SK-N-SH treated with all-trans-retinoic acid at 6 μM for 48 hours (cell line): ENCODE measurements around the gene OSBPL1A.

Experiments used
- ATAC-seq: fragments of 200-7000 bp; cut with Tn5 transposase; 3 replicates; pipeline ENCODE4 v1.9.1; 2020; ENCODE audit warnings: mild to moderate bottlenecking, moderate library complexity
- ARNTL ChIP-seq: fragments of 450-650 bp; formaldehyde crosslinking; IDR thresholded peaks from 2 replicates; pipeline ENCODE4 v1.5.0; 2020; ENCODE audit warnings: low read depth, mild to moderate bottlenecking, moderate library complexity, borderline replicate concordance
- BACH2 ChIP-seq: fragments of 250-450 bp; sonication (Bioruptor Pico); IDR thresholded peaks from 2 replicates; pipeline ENCODE4 v1.9.0; 2021; ENCODE audit warnings: mild to moderate bottlenecking, borderline replicate concordance
- CREB5 ChIP-seq: fragments of 250-450 bp; sonication (Bioruptor Pico); IDR thresholded peaks from 2 replicates; pipeline ENCODE4 v1.5.1; 2020; ENCODE audit warnings: low read depth, mild to moderate bottlenecking, moderate library complexity
- CSRNP3 ChIP-seq: fragments of 250-450 bp; sonication (Bioruptor Pico); IDR thresholded peaks from 2 replicates; pipeline ENCODE4 v1.5.1; 2021; ENCODE audit warnings: mild to moderate bottlenecking, moderate library complexity
- ESRRG ChIP-seq: fragments of 250-450 bp; sonication (Bioruptor Pico); IDR thresholded peaks from 2 replicates; pipeline ENCODE4 v1.6.1; 2021; ENCODE audit warnings: mild to moderate bottlenecking
- GLIS3 ChIP-seq: fragments of 250-450 bp; sonication (Bioruptor Pico); IDR thresholded peaks from 2 replicates; pipeline ENCODE4 v1.5.0; 2020; ENCODE audit warnings: mild to moderate bottlenecking, moderate library complexity
- ISL1 ChIP-seq: fragments of 250-450 bp; sonication (Bioruptor Pico); IDR thresholded peaks from 2 replicates; pipeline ENCODE4 v2.1.2; 2022; ENCODE audit warnings: mild to moderate bottlenecking, moderate library complexity
- OSR1 ChIP-seq: fragments of 250-450 bp; sonication (Bioruptor Pico); IDR thresholded peaks from 2 replicates; pipeline ENCODE4 v1.8.0; 2022; ENCODE audit warnings: moderate library complexity, mild to moderate bottlenecking, inconsistent platforms
- PATZ1 ChIP-seq: fragments of 250-450 bp; sonication (Bioruptor Pico); IDR thresholded peaks from 2 replicates; pipeline ENCODE4 v1.8.0; 2020; ENCODE audit warnings: mild to moderate bottlenecking, moderate library complexity, borderline replicate concordance
- POU6F1 ChIP-seq: fragments of 250-450 bp; sonication (Bioruptor Pico); IDR thresholded peaks from 2 replicates; pipeline ENCODE4 v1.8.0; 2021; ENCODE audit warnings: low read depth, mild to moderate bottlenecking, moderate library complexity, borderline replicate concordance
- PPARA ChIP-seq: fragments of 250-450 bp; sonication (Bioruptor Pico); IDR thresholded peaks from 2 replicates; pipeline ENCODE4 v1.5.0; 2020; ENCODE audit warnings: mild to moderate bottlenecking, borderline replicate concordance
- RARB ChIP-seq: fragments of 250-450 bp; sonication (Bioruptor Pico); IDR thresholded peaks from 2 replicates; pipeline ENCODE4 v1.8.0; 2021; ENCODE audit warnings: mild to moderate bottlenecking, moderate library complexity
- SNAI2 ChIP-seq: fragments of 250-450 bp; sonication (Bioruptor Pico); IDR thresholded peaks from 2 replicates; pipeline ENCODE4 v1.5.0; 2020; ENCODE audit warnings: mild to moderate bottlenecking, moderate library complexity
- TCF4 ChIP-seq: fragments of 250-450 bp; sonication (Bioruptor Pico); IDR thresholded peaks from 2 replicates; pipeline ENCODE4 v1.8.0; 2021; ENCODE audit warnings: mild to moderate bottlenecking, moderate library complexity, borderline replicate concordance
- TOX ChIP-seq: fragments of 250-450 bp; sonication (Bioruptor Pico); IDR thresholded peaks from 2 replicates; pipeline ENCODE4 v1.8.0; 2021; ENCODE audit warnings: mild to moderate bottlenecking, moderate library complexity, borderline replicate concordance
- ZFP3 ChIP-seq: fragments of 250-450 bp; sonication (Bioruptor Pico); IDR thresholded peaks from 2 replicates; pipeline ENCODE4 v1.5.0; 2020; ENCODE audit warnings: mild to moderate bottlenecking, moderate library complexity
- ZFP30 ChIP-seq: fragments of 450-650 bp; formaldehyde crosslinking; IDR thresholded peaks from 2 replicates; pipeline ENCODE4 v1.5.0; 2022; ENCODE audit warnings: mild to moderate bottlenecking, moderate library complexity
- ZNF70 ChIP-seq: fragments of 450-650 bp; formaldehyde crosslinking; IDR thresholded peaks from 2 replicates; pipeline ENCODE4 v1.5.0; 2020; ENCODE audit warnings: mild to moderate bottlenecking, moderate library complexity
- ZNF8 ChIP-seq: fragments of 450-650 bp; formaldehyde crosslinking; IDR thresholded peaks from 2 replicates; pipeline ENCODE4 v1.5.0; 2020; ENCODE audit warnings: mild to moderate bottlenecking, moderate library complexity

The OSBPL1A gene

GRCh38 chr18:24189007-24189528 is 208.6 kb downstream of the OSBPL1A start:
- TF ChIP-seq ARNTL (CRISPR knock-in tag) (no peak), SNAI2 (CRISPR knock-in tag) (no peak), ISL1 (CRISPR knock-in tag) (no peak), CSRNP3 (no peak), ZFP3 (no peak)
- ATAC-seq, result peak; percentile 59

- TF ChIP-seq CSRNP3, result no peak
- no peak for TF ChIP-seq PATZ1 (CRISPR knock-in tag)
- TF ChIP-seq CREB5 (CRISPR knock-in tag), result no peak
- no peak for TF ChIP-seq ZFP3
- TF ChIP-seq ZNF8 (CRISPR knock-in tag), result no peak
- TF ChIP-seq TCF4 (CRISPR knock-in tag), result no peak
- TF ChIP-seq ZNF70, result no peak
- no peak for TF ChIP-seq GLIS3 (CRISPR knock-in tag)
- TF ChIP-seq POU6F1 (CRISPR knock-in tag), result no peak
- TF ChIP-seq OSR1, result no peak
- TF ChIP-seq ISL1 (CRISPR knock-in tag), result no peak
- no peak for TF ChIP-seq RARB (CRISPR knock-in tag)
- TF ChIP-seq TOX (CRISPR knock-in tag), result no peak
- TF ChIP-seq BACH2 (CRISPR knock-in tag), result no peak
- no peak for TF ChIP-seq SNAI2 (CRISPR knock-in tag)
- no peak for TF ChIP-seq PPARA (CRISPR knock-in tag)
- no peak for TF ChIP-seq ARNTL (CRISPR knock-in tag)
- ATAC-seq, result no peak
Observed at GRCh38 chr18:24188120-24188519, 209.5 kb downstream of the OSBPL1A start.

GRCh38 chr18:24187689-24188088 is 209.9 kb downstream of the OSBPL1A start:
- ATAC-seq, result no peak
- no peak for TF ChIP-seq PPARA (CRISPR knock-in tag)
- TF ChIP-seq CSRNP3, result no peak
- TF ChIP-seq ISL1 (CRISPR knock-in tag), result no peak
- TF ChIP-seq POU6F1 (CRISPR knock-in tag), result no peak
- no peak for TF ChIP-seq BACH2 (CRISPR knock-in tag)
- TF ChIP-seq ZFP30 (CRISPR knock-in tag), result no peak
- TF ChIP-seq ESRRG (CRISPR knock-in tag), result no peak
- TF ChIP-seq ARNTL (CRISPR knock-in tag), result no peak
